GM19035 (cell line): ENCODE data around the gene LIG1.
"Not testable (repeated sequence)": the region's sequence is repeated elsewhere in the genome, so short reads cannot be mapped to it uniquely, and the experiment has no call there.

Experiments used
- ATAC-seq: cut with Tn5 transposase; IDR thresholded peaks from one replicate; pipeline ENCODE4 v1.9.1; 2021; ENCODE audit not compliant: unreplicated experiment

LIG1 gene

GRCh38 chr19:48085904-48086864 is 84.0 kb downstream of the LIG1 start:
- no peak for ATAC-seq

DNA sequence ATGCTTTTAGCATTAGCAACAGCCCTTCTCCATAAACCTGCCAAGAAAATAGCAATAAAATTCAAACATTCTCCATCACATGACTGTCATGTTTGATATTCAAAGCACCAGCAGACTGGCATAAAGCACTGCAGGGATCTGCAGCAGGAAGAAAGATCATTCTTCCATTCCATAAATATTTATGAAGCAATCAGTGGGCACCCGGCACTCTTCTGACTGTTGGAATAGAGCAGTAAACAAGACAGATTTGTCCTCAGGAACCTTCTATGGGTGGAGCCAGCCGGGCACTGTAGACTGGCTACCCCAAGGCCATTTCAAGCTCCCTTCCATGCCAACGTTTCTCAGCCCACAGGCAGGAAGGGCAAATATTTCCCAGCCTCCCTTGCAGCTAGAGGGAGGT is 85.1 kb downstream of the LIG1 start:
- ATAC-seq = no peak

GRCh38 chr19:48081106-48081505 is 89.0 kb downstream of the LIG1 start:
- no peak for ATAC-seq

DNA sequence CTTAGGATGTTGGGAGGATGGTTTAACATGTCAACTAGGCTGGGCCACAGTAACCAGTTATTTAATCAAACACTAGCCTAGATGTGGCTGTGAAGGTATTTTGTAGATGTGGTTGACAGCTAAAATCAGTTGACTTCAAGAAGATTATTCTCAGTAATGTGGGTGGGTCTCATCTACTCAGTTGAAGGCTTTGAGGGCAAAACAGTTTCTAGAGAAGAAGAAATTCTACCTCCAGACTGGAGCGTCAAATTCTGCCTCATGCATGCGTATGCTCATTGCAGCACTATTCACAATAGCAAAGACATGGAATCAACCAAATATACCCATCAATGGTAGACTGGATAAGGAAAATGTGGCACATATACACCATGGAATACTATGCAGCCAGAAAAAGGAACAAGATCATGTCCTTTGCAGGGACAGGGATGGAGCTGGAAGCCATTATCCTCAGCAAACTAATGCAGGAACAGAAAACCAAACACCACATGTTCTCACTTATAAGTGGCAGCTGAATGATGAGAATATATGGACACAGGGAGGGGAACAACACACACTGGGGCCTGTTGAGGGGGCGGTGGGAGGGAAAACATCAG is 99.9 kb downstream of the LIG1 start:
- ATAC-seq = not testable (repeated sequence)

GRCh38 chr19:48069435-48069834 is 100.7 kb downstream of the LIG1 start:
- no peak for ATAC-seq
